Measurements from ENCODE around the gene PKD1L1.

Gene PKD1L1

DNA sequence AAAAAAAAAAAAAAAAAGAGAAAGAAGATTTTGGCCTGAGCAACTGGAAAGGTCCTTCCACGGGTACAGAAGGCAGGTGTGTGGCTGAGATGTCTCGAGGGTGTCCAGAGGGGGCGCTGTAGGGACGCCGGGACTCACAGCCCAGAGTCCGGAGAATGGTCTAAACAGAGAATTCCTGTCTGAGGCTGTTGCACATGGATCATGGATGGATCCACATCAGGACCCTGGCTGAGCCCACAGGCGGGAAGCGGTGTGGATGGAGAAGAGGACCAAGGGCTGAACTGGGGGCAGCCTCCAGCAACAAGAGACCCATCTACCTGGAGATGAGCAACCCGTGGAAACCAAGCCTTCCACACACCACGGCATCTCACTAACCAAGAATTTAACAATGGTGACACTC lies 55.0 kb downstream of the PKD1L1 start:
- no peaks in the 10 kb centered on the region for H3K4me1 ChIP-seq (ENCODE audit: insufficient read depth, low read length)
- no peak overlapping the region for H3K27ac ChIP-seq (ENCODE audit: low read depth, low read length)
- no peaks in the 10 kb centered on the region for H3K36me3 ChIP-seq (ENCODE audit: insufficient read depth, low read length)
- H3K27me3 ChIP-seq (ENCODE audit: control insufficient read depth in 1 of 2, insufficient read depth in 2 of 2, low read length in 2 of 2): peaks cover 0 to 4% of the 10 kb centered on the region in 2 donors
- no peaks in the 10 kb centered on the region for H3K9me3 ChIP-seq (ENCODE audit: low read length)
- no peak overlapping the region for H3K4me3 ChIP-seq (ENCODE audit: low read depth in 1 of 2, low read length in 2 of 2)
- H3K9ac ChIP-seq (ENCODE audit: low read length): no peak overlapping the region

DNA sequence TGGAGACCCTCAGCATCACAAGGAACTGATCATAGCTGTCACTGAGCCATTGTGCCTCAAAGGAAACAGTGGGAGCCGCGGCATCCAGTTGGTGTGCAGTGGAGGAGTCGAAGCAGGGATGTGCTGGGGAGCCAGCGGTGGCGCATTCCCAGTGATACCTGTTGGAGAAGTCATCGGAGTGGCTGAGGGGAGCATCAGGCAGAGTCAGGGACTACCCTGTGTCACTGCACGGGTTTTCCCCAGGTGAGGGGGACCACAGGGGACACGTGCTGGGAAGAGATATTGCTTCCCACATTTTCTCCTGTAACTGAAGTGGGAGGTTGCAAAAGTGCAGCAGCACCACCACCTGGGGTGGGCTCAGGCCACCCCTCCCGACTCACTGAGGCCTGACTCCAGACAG lies 57.7 kb downstream of the PKD1L1 start:
- H3K4me1 ChIP-seq (ENCODE audit: insufficient read depth, low read length): no peaks in the 10 kb centered on the region
- peaks cover 0 to 4% of the 10 kb centered on the region in 2 donors for H3K27me3 ChIP-seq (ENCODE audit: control insufficient read depth in 1 of 2, insufficient read depth in 2 of 2, low read length in 2 of 2)
- no peak overlapping the region for H3K4me3 ChIP-seq (ENCODE audit: low read depth in 1 of 2, low read length in 2 of 2)
- H3K9me3 ChIP-seq (ENCODE audit: low read length): no peaks in the 10 kb centered on the region
- no peak overlapping the region for H3K27ac ChIP-seq (ENCODE audit: low read depth, low read length)
- no peak overlapping the region for H3K9ac ChIP-seq (ENCODE audit: low read length)
- H3K36me3 ChIP-seq (ENCODE audit: insufficient read depth, low read length): no peaks in the 10 kb centered on the region

GRCh38 chr7:47890125-47890524 lies 58.1 kb downstream of the PKD1L1 start:
- Histone ChIP-seq H3K36me3 (ENCODE audit: insufficient read depth, low read length) (no peaks in the 10 kb centered on the region), H3K27me3 (ENCODE audit: control insufficient read depth in 1 of 2, insufficient read depth in 2 of 2, low read length in 2 of 2) (peaks cover 0 to 4% of the 10 kb centered on the region in 2 donors), H3K9ac (ENCODE audit: low read length) (no peak overlapping the region), H3K27ac (ENCODE audit: low read depth, low read length) (no peak overlapping the region), H3K4me3 (ENCODE audit: low read depth in 1 of 2, low read length in 2 of 2) (no peak overlapping the region), H3K4me1 (ENCODE audit: insufficient read depth, low read length) (no peaks in the 10 kb centered on the region), H3K9me3 (ENCODE audit: low read length) (no peaks in the 10 kb centered on the region)

DNA sequence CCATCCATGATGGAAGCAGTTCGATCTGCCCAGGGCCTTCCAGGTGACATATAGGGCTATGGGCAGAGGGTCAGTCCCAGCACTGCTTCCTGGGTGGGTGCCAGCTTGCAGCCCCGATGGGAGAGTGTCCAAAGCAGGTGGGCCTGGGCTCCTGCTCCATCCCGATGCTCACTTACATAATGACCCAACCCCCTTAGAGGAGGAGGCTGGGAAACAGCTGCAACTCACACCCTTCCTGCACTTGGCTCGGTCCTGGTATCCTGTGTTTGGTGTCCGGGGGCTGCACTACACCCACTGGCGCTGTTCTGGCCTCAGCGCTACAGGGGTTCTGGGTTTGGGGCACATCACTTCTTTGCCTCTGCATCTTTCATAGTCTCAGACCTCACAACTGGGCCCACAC lies 58.5 kb downstream of the PKD1L1 start:
- H3K36me3 ChIP-seq (ENCODE audit: insufficient read depth, low read length): no peaks in the 10 kb centered on the region
- no peaks in the 10 kb centered on the region for H3K9me3 ChIP-seq (ENCODE audit: low read length)
- H3K9ac ChIP-seq (ENCODE audit: low read length): no peak overlapping the region
- no peaks in the 10 kb centered on the region for H3K27me3 ChIP-seq (ENCODE audit: control insufficient read depth in 1 of 2, insufficient read depth in 2 of 2, low read length in 2 of 2)
- no peaks in the 10 kb centered on the region for H3K4me1 ChIP-seq (ENCODE audit: insufficient read depth, low read length)
- H3K27ac ChIP-seq (ENCODE audit: low read depth, low read length): no peak overlapping the region
- H3K4me3 ChIP-seq (ENCODE audit: low read depth in 1 of 2, low read length in 2 of 2): no peak overlapping the region

DNA sequence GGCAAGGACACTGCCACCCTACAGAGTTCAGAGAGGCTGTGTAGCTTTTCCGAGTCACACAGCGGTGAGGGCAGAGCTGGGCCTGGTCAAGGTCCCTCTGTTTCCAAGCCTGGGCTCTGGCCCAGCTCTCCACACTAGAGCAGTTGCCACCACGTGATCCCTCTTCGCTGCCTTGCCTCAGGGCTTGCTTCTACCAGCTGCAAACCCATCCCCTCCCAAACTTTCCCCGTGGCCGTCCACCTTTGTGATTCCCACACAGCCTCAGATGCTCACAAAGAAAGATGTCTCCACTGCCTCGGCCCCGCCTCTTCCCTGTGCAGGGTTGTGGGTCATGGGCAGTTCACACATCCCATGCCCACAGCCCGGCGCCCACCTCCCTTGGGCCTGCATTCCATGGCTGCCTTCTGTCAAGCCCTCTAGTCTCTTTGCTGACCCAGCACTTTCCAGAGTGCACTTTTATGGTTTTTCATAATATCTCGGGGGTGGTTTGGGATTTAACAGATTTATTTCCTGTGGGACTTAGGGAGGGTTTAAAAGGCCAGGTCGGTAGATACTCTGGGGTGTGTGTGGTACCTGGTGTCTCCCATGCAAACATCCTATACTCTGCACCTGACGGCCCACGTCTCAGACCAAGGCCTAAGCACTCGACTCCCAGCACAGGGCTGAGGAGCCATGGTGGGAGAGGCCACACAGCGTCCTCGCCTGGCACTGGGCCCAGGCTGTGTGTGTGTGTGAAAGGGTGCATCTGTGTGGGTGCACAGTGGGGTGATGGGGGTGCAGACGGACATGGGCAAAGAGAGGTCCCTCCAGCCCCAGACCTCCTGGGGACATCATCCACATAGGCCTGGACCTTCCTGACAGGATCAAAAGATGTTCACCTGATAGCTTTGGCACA lies 59.6 kb downstream of the PKD1L1 start:
- Histone ChIP-seq H3K9me3 (ENCODE audit: low read length) (no peaks in the 10 kb centered on the region), H3K36me3 (ENCODE audit: insufficient read depth, low read length) (no peaks in the 10 kb centered on the region), H3K4me3 (ENCODE audit: low read depth in 1 of 2, low read length in 2 of 2) (no peak overlapping the region), H3K4me1 (ENCODE audit: insufficient read depth, low read length) (no peaks in the 10 kb centered on the region), H3K9ac (ENCODE audit: low read length) (no peak overlapping the region), H3K27ac (ENCODE audit: low read depth, low read length) (no peak overlapping the region), H3K27me3 (ENCODE audit: control insufficient read depth in 1 of 2, insufficient read depth in 2 of 2, low read length in 2 of 2) (no peaks in the 10 kb centered on the region)

DNA sequence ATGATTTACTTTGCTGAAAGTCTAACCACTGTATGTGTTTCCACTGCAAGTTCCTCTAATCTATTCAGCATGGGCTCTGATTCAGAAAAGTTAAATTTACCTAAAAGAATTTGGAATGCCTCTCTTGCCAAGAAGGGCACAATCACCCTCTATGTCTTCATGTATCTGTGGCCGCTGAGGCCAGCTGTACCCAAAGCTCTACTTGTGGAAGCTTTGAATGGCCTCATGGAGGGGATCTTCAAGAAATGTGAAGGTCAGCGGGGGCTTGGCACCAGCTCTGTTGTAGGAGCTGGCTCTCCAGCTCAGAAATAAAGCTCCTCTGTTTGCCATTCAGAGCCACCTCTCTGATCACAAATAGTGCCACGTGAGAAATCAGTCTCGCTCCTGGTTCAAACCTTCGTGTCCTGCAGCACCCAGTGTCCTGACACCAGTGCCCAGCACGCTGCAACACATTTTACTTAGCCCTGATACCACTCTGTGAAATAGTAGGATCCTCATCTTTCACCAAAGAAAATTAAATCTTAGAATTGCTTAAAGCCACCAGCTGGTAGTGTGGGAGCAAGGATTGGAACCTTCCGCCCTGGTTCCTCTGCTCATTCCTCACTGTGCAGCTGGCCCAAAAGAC lies 61.1 kb downstream of the PKD1L1 start:
- H3K9me3 ChIP-seq (ENCODE audit: low read length): no peaks in the 10 kb centered on the region
- H3K4me3 ChIP-seq (ENCODE audit: low read depth in 1 of 2, low read length in 2 of 2): no peak overlapping the region
- H3K27ac ChIP-seq (ENCODE audit: low read depth, low read length): no peak overlapping the region
- H3K9ac ChIP-seq (ENCODE audit: low read length): no peak overlapping the region
- H3K27me3 ChIP-seq (ENCODE audit: control insufficient read depth in 1 of 2, insufficient read depth in 2 of 2, low read length in 2 of 2): no peaks in the 10 kb centered on the region
- no peaks in the 10 kb centered on the region for H3K36me3 ChIP-seq (ENCODE audit: insufficient read depth, low read length)
- no peaks in the 10 kb centered on the region for H3K4me1 ChIP-seq (ENCODE audit: insufficient read depth, low read length)

DNA sequence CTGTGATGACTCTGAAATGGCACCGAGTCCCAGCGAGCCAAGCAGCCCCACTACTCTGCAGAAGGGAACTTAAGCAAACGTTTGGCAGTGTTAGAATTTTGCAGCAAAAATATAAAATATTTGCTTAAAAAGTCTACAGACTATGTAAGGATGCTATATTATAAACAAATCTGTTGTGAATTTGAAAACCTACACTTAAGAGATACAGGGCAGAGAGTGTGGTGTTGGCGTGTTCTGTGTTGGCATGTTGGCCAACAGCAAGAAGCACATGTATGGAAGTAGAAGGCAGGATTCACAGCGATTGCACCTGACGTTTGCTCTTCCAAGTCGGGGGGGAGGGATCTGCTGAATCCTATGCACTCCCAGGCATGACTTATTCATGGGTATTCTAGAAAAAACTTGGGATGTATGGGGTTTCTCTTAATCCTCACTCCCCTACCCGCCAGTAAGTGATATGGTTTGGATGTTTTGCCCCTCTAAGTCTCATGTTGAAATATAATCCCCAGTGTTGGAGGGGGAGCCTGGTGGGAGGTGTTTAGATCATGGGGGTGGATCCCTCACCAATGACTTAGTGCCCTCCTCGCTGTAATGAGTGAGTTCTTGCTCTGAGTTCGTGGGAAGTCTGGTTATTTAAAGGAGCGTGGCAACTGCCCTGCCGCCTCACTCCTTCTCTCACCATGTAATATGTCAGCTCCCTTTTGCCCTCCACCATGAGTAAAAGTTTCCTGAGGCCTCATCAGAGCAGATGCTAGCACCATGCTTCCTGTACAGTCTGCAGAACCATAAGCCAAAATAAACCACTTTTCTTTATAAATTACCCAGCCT lies 62.1 kb downstream of the PKD1L1 start:
- no peak overlapping the region for H3K9ac ChIP-seq (ENCODE audit: low read length)
- H3K27me3 ChIP-seq (ENCODE audit: control insufficient read depth in 1 of 2, insufficient read depth in 2 of 2, low read length in 2 of 2): no peaks in the 10 kb centered on the region
- H3K36me3 ChIP-seq (ENCODE audit: insufficient read depth, low read length): no peaks in the 10 kb centered on the region
- H3K9me3 ChIP-seq (ENCODE audit: low read length): no peaks in the 10 kb centered on the region
- no peak overlapping the region for H3K27ac ChIP-seq (ENCODE audit: low read depth, low read length)
- H3K4me3 ChIP-seq (ENCODE audit: low read depth in 1 of 2, low read length in 2 of 2): no peak overlapping the region
- no peaks in the 10 kb centered on the region for H3K4me1 ChIP-seq (ENCODE audit: insufficient read depth, low read length)

GRCh38 chr7:47885309-47885986 lies 62.8 kb downstream of the PKD1L1 start:
- no peaks in the 10 kb centered on the region for H3K4me1 ChIP-seq (ENCODE audit: insufficient read depth, low read length)
- no peaks in the 10 kb centered on the region for H3K9me3 ChIP-seq (ENCODE audit: low read length)
- H3K27ac ChIP-seq (ENCODE audit: low read depth, low read length): no peak overlapping the region
- no peak overlapping the region for H3K9ac ChIP-seq (ENCODE audit: low read length)
- H3K36me3 ChIP-seq (ENCODE audit: insufficient read depth, low read length): no peaks in the 10 kb centered on the region
- no peaks in the 10 kb centered on the region for H3K27me3 ChIP-seq (ENCODE audit: control insufficient read depth in 1 of 2, insufficient read depth in 2 of 2, low read length in 2 of 2)
- H3K4me3 ChIP-seq (ENCODE audit: low read depth in 1 of 2, low read length in 2 of 2): no peak overlapping the region

- no peaks in the 10 kb centered on the region for H3K9me3 ChIP-seq (ENCODE audit: low read length)
- no peaks in the 10 kb centered on the region for H3K4me1 ChIP-seq (ENCODE audit: insufficient read depth, low read length)
- no peak overlapping the region for H3K4me3 ChIP-seq (ENCODE audit: low read depth in 1 of 2, low read length in 2 of 2)
- no peak overlapping the region for H3K27ac ChIP-seq (ENCODE audit: low read depth, low read length)
- H3K9ac ChIP-seq (ENCODE audit: low read length): no peak overlapping the region
- no peaks in the 10 kb centered on the region for H3K36me3 ChIP-seq (ENCODE audit: insufficient read depth, low read length)
- H3K27me3 ChIP-seq (ENCODE audit: control insufficient read depth in 1 of 2, insufficient read depth in 2 of 2, low read length in 2 of 2): no peaks in the 10 kb centered on the region
Observed at GRCh38 chr7:47884675-47885074, 63.6 kb downstream of the PKD1L1 start.

- no peaks in the 10 kb centered on the region for H3K9me3 ChIP-seq (ENCODE audit: low read length)
Observed at GRCh38 chr7:47882635-47883034, 65.6 kb downstream of the PKD1L1 start.

DNA sequence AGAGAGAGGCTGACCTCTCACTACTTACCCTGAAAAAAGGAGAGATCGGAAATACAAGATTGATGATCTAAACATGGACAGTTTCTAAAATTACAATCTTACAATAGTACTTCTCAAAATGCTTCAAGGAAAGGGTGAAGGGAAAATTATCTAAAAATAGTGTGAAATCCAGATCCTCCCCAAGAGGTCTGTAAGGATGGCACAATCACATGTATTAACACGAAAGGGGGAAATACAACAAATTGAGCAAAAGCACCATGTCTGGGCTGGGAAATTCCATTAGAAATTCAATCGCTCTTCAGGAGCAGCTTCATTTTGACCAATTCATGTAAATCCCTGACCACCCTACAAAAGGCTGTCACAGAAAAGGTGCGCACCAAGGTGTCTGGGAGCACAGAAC lies 67.0 kb downstream of the PKD1L1 start:
- no peak overlapping the region for H3K9ac ChIP-seq (ENCODE audit: low read length)
- no peak overlapping the region for H3K4me3 ChIP-seq (ENCODE audit: low read depth in 1 of 2, low read length in 2 of 2)

More at GRCh38 chr7:47882635-47883034, 65.6 kb downstream of the PKD1L1 start:
- no peaks in the 10 kb centered on the region for H3K36me3 ChIP-seq (ENCODE audit: insufficient read depth, low read length)
- no peak overlapping the region for H3K9ac ChIP-seq (ENCODE audit: low read length)
- no peaks in the 10 kb centered on the region for H3K4me1 ChIP-seq (ENCODE audit: insufficient read depth, low read length)
- no peak overlapping the region for H3K4me3 ChIP-seq (ENCODE audit: low read depth in 1 of 2, low read length in 2 of 2)
- no peak overlapping the region for H3K27ac ChIP-seq (ENCODE audit: low read depth, low read length)
- H3K27me3 ChIP-seq (ENCODE audit: control insufficient read depth in 1 of 2, insufficient read depth in 2 of 2, low read length in 2 of 2): no peaks in the 10 kb centered on the region

More for the DNA sequence above, 67.0 kb downstream of the PKD1L1 start:
- Histone ChIP-seq H3K9me3 (ENCODE audit: low read length) (no peaks in the 10 kb centered on the region), H3K27ac (ENCODE audit: low read depth, low read length) (no peak overlapping the region), H3K36me3 (ENCODE audit: insufficient read depth, low read length) (no peaks in the 10 kb centered on the region), H3K4me1 (ENCODE audit: insufficient read depth, low read length) (no peaks in the 10 kb centered on the region), H3K27me3 (ENCODE audit: control insufficient read depth in 1 of 2, insufficient read depth in 2 of 2, low read length in 2 of 2) (no peaks in the 10 kb centered on the region)
